SK-N-MC (cell line): ENCODE measurements around the gene MAPK12.

Experiments
- EZH2 ChIP-seq: fragments of 200-600 bp; sonication (generic); IDR thresholded peaks from one replicate; pipeline ENCODE4 v1.6.1; 2017; ENCODE audit warnings: antibody characterized with exemption
- FOXP2 ChIP-seq: optimal IDR thresholded peaks from 2 replicates; pipeline ENCODE3; 2011; ENCODE audit warnings: mild to moderate bottlenecking, moderate library complexity; ENCODE audit not compliant: insufficient read depth; ENCODE audit errors: extremely low read length, control extremely low read depth
- POLR2AphosphoS5 ChIP-seq: IDR thresholded peaks from 2 replicates; pipeline ENCODE4 v1.6.1; 2012; ENCODE audit warnings: mild to moderate bottlenecking, low read depth, low read length, borderline replicate concordance

GRCh38 chr22:50286275-50286674 lies 24.8 kb upstream of the MAPK12 start:
- TF ChIP-seq POLR2AphosphoS5 (no peak), EZH2 (no peak), FOXP2 (no peak)
